Measurements from ENCODE around the gene IL10RA. TPM values are rescaled to one million over a fixed set of nuclear protein-coding genes. Genes with fewer than 3 reads are reported as not detected.

The IL10RA gene
- total and polyA plus RNA-seq, 9 of the 15 experiments (the other 6 are each of a cell fraction or from before 2014, with no cell fraction given) = 0.17 to 17.3 (median 2.9) TPM

GRCh38 chr11:117995472-117995871, 9.3 kb downstream of the IL10RA start:
- no peak overlapping the region for H2AFZ ChIP-seq (ENCODE audit: low read depth, low read length)
- no peak for TF ChIP-seq SETDB1 (IDR thresholded peaks at IDR 0.05; ENCODE audit: low read length)
- TF ChIP-seq ETV5 (CRISPR knock-in tag; IDR thresholded peaks at IDR 0.05; ENCODE audit: low read depth) = no peak
- no peak for TF ChIP-seq MYNN (IDR thresholded peaks at IDR 0.05)
- TF ChIP-seq MYNN (CRISPR knock-in tag; IDR thresholded peaks at IDR 0.05) = no peak
- TF ChIP-seq HDAC8 (tag; IDR thresholded peaks at IDR 0.05) = no peak
- TF ChIP-seq TRIM28 (IDR thresholded peaks at IDR 0.05) = no peak
- TF ChIP-seq ILK (tag; IDR thresholded peaks at IDR 0.05; ENCODE audit: borderline replicate concordance, low read depth) = no peak
- H3K27me3 ChIP-seq (ENCODE audit: control insufficient read depth in 2 of 2, insufficient read depth in 2 of 2, low read length in 2 of 2) = no peaks in the 10 kb centered on the region
- no peak for FAIRE-seq
- BruUV-seq (replicated peaks) = no TSS peak
- ChIA-PET POLR2A (interaction anchor here (1.2 to 2.4 kb wide), 4 partner anchors 8 to 18 kb away, joined by 3 to 9 read pairs (median 5); partner anchors contain the start of gene IL10RA), CTCF (ENCODE audit: low intra/inter-chr PET ratio) (no interaction called here)
- no peaks in the 10 kb centered on the region for H3K9me1 ChIP-seq (ENCODE audit: control insufficient read depth, insufficient read depth, low read length)
- H3K9me3 ChIP-seq (replicated peaks; ENCODE audit: control insufficient read depth, insufficient read depth, low read depth, low read length) = no peaks in the 10 kb centered on the region
- DNase-seq (ENCODE audit: extremely low read depth in 1 of 4, low spot score in 3 of 4) = no peak
- ATAC-seq = no peak
- no peak overlapping the region for H3K9ac ChIP-seq (ENCODE audit: insufficient read depth in 1 of 2, low read depth in 2 of 2, low read length in 2 of 2)
- peaks cover 23% of the 10 kb centered on the region; the same call in 2 of the 3 replicates for H3K36me3 ChIP-seq (ENCODE audit: control insufficient read depth, insufficient read depth, low read length)
- 67% methylated on average over 11 of the region's 11 CpGs for WGBS (ENCODE audit: insufficient coverage, low coverage, missing lambda C conversion rate)
- no peak overlapping the region for H3K4me3 ChIP-seq
- H3K79me2 ChIP-seq (ENCODE audit: control insufficient read depth, insufficient read depth, low read length) = no peaks in the 10 kb centered on the region
- H3K27ac ChIP-seq (ENCODE audit: extremely low read depth, low read depth, low read length) = no peak overlapping the region
- intact Hi-C loops (cut with micrococcal nuclease) = no loop called here
- no peaks in the 10 kb centered on the region for H4K20me1 ChIP-seq (replicated peaks; ENCODE audit: control insufficient read depth, insufficient read depth, low read length)
- in situ Hi-C loops (cut with MboI) = no loop called here
- H3K4me1 ChIP-seq (replicated peaks in 1 of 2; ENCODE audit: control insufficient read depth in 2 of 2, insufficient read depth in 2 of 2, low read length in 2 of 2) = peaks cover 6 to 18% of the 10 kb centered on the region in 2 experiments; a peak in 4 of 5 replicates
- H3K4me2 ChIP-seq (ENCODE audit: insufficient read depth, low read length) = no peak overlapping the region

DNA sequence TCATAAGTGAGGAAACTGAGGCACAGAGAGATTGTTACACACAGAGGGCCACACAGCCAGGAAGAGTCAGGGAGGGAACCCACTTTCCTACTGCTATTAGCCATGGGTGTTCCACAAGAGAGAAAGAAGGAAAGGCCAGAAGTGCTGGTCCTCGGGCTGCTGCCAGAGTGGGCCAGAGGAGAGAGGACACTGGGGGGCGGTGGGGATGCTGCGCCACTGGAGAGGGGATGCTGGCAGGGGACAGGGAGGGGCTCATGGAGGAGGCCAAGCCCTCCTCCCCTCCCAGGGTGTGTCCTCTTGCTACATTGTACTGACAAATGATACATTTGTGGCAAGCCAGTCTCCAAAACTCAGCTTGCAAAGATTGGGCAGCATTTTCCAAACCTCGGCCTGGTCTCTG, 9.9 kb downstream of the IL10RA start:
- ChIA-PET POLR2A (interaction anchor here (0.6 to 2.4 kb wide), 5 partner anchors 8 to 322 kb away, joined by 3 to 9 read pairs (median 3); partner anchors contain the start of gene IL10RA), CTCF (ENCODE audit: low intra/inter-chr PET ratio) (no interaction called here)
- in situ Hi-C loops (cut with MboI) (no loop called here), intact Hi-C loops (cut with micrococcal nuclease) (no loop called here)
- 0 out of 4 replicates have a peak overlapping the region, but pooled peaks of 1 of the 2 experiments have one; percentile 32 for H3K9ac ChIP-seq (ENCODE audit: insufficient read depth in 1 of 2, low read depth in 2 of 2, low read length in 2 of 2)
- H3K9me1 ChIP-seq (ENCODE audit: control insufficient read depth, insufficient read depth, low read length) = no peaks in the 10 kb centered on the region
- no peak for ATAC-seq
- no peak overlapping the region for H3K27ac ChIP-seq (ENCODE audit: extremely low read depth, low read depth, low read length)
- no peak for TF ChIP-seq SAP30 (IDR thresholded peaks at IDR 0.05; ENCODE audit: borderline replicate concordance, insufficient read depth, low read depth, low read length, poor library complexity, severe bottlenecking)
- no peak for TF ChIP-seq RFX1 (IDR thresholded peaks at IDR 0.05)
- no peaks in the 10 kb centered on the region for H3K27me3 ChIP-seq (ENCODE audit: control insufficient read depth in 2 of 2, insufficient read depth in 2 of 2, low read length in 2 of 2)
- H3K79me2 ChIP-seq (ENCODE audit: control insufficient read depth, insufficient read depth, low read length) = no peaks in the 10 kb centered on the region
- peaks cover 12 to 20% of the 10 kb centered on the region in 2 experiments for H3K4me1 ChIP-seq (replicated peaks in 1 of 2; ENCODE audit: control insufficient read depth in 2 of 2, insufficient read depth in 2 of 2, low read length in 2 of 2)
- no peak for FAIRE-seq
- BruUV-seq (replicated peaks) = no TSS peak
- H3K4me2 ChIP-seq (ENCODE audit: insufficient read depth, low read length) = no peak overlapping the region
- no peaks in the 10 kb centered on the region for H3K9me3 ChIP-seq (replicated peaks; ENCODE audit: control insufficient read depth, insufficient read depth, low read depth, low read length)
- DNase-seq (ENCODE audit: extremely low read depth in 1 of 4, low spot score in 3 of 4) = no peak
- no peak overlapping the region for H2AFZ ChIP-seq (ENCODE audit: low read depth, low read length)
- 89% methylated on average over 1 of the region's 4 CpGs for WGBS (ENCODE audit: insufficient coverage, low coverage, missing lambda C conversion rate)
- peaks cover 23% of the 10 kb centered on the region; the same call in 2 of the 3 replicates for H3K36me3 ChIP-seq (ENCODE audit: control insufficient read depth, insufficient read depth, low read length)
- H4K20me1 ChIP-seq (replicated peaks; ENCODE audit: control insufficient read depth, insufficient read depth, low read length) = no peaks in the 10 kb centered on the region
- H3K4me3 ChIP-seq = no peak overlapping the region
